Cardiac fibroblast (primary cell): ENCODE measurements around the gene AOPEP.

Source experiments
- DNase-seq, 2 donors: peaks; one replicate each; pipeline versions ENCODE4 v3.0.0 to v3.0.0-alpha.2; 2010; ENCODE audit warnings: low read depth in 2 of 2
- H3K4me3 ChIP-seq, 2 donors: replicated peaks in 1 of 2; 1 replicate in 1 of 2; 2 replicates in 1 of 2; pipeline ENCODE4 v1.5.1; 2011; ENCODE audit warnings: low read depth in 2 of 2, low read length in 2 of 2, mild to moderate bottlenecking in 2 of 2, moderate library complexity in 1 of 2
- TF ChIP-seq, protein P1 (sequence below): IDR thresholded peaks from one replicate; pipeline ENCODE4 v1.5.1; 2011; ENCODE audit warnings: low read depth, mild to moderate bottlenecking, low read length, inconsistent platforms

Gene AOPEP

DNA sequence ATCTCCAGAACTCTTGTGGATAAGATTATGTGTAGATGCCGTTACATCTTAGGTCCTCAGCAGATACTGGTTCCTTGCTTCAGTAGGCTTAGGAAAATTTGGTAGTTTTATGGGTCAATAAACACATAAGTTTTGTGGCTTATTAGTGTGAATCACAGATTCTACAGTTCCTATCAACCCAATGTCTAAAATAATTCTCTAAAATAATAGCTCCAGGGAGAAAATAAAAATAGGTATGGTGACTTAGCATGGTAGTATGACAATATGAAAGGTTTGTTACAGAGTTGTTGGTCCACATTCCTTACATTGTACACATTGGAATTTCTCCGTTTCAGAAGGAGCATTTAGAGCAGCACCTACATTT lies 91.7 kb downstream of the AOPEP start:
- H3K4me3 ChIP-seq, result no peak overlapping the region
- TF ChIP-seq, protein P1, sequence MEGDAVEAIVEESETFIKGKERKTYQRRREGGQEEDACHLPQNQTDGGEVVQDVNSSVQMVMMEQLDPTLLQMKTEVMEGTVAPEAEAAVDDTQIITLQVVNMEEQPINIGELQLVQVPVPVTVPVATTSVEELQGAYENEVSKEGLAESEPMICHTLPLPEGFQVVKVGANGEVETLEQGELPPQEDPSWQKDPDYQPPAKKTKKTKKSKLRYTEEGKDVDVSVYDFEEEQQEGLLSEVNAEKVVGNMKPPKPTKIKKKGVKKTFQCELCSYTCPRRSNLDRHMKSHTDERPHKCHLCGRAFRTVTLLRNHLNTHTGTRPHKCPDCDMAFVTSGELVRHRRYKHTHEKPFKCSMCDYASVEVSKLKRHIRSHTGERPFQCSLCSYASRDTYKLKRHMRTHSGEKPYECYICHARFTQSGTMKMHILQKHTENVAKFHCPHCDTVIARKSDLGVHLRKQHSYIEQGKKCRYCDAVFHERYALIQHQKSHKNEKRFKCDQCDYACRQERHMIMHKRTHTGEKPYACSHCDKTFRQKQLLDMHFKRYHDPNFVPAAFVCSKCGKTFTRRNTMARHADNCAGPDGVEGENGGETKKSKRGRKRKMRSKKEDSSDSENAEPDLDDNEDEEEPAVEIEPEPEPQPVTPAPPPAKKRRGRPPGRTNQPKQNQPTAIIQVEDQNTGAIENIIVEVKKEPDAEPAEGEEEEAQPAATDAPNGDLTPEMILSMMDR, result no peak
- DNase-seq, result no peak

DNA sequence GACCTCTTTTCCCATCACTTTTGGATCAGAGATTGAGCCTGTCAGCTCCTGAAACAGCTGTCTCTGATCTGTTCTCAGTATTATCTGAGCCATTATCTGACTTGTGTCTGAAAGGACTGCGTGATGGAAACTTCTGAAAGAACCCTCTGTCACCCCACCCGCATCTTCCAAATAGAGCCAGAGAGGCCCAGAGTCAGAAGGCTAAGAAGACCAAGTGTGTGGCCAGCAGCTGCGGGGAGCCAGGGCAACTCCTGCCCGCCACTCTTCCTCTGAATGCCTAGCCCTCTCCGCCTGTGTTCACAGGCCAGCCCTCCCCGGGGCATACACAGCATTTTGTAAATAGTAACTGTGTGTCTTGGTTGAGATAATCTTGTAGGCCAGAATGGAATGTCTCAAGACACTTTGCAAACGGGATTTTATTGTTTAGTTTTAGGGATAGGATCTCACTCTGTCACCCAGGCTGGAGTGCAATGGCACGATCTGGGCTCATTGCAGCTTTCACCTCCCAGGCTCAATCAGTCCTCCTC lies 92.7 kb downstream of the AOPEP start:
- TF ChIP-seq, protein P1, result no peak
- H3K4me3 ChIP-seq, result no peak overlapping the region
- DNase-seq, result peak in 1 of 2 donors; percentile 29

DNA sequence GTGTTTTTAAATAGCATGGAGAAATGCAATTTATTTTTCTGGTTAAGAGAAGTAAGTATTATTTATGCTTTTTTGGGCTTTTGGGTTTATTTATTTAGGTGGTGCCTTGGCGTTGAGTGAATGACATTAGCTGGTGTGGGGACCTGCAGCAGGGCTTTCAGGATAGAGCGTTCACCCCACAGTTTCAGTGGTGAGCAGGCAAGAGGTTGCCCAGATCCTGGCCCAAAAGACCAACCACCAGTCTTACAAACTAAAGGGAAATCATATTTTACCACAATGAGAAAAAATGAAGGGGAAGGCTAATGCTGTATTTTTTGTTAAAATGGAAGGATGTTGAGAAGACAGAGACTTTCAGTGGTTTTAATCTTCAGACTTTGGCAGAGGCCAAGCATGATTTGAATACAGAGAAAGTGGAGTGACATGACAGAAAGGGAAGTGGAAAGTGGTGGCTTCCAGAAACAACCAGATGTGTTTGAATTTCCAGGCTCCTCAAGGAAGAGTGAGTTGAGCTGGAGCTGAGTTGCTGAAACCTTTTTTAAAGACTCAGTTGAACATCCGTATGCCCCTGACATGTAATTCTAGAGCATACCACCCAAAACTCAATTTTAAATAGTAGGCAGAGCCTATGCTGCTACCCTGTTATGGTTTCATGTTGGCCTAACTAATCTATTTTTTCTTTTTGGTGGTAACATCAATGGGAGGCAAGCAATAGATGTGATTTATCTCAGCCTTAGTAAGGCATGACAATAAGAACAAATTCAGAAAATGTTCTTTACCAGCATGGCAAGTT lies 94.8 kb downstream of the AOPEP start:
- no peak overlapping the region for H3K4me3 ChIP-seq
- DNase-seq, result no peak
- TF ChIP-seq, protein P1, result no peak

DNA sequence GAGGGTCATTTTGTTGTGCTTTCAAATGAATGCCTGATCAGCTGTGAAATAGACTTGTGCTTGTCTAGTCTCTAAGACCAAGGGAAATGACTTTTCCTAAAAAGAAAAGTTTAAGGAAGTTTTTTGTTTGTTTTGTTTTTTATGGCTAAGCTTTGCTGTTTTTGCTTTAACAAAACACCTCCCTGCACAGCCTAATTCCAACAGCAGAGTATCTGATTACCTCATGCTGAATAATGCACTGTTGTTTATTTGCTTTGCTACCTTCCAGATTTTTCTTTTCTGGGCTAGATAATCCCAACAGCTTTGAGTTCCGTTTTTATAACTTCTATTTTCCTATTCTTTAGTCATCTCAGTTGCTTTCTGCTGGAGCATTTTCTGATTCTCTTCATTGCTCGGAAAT lies 95.8 kb downstream of the AOPEP start:
- TF ChIP-seq, protein P1, result no peak
- peak in 1 of 2 donors; percentile 34 for DNase-seq
- H3K4me3 ChIP-seq, result no peak overlapping the region

DNA sequence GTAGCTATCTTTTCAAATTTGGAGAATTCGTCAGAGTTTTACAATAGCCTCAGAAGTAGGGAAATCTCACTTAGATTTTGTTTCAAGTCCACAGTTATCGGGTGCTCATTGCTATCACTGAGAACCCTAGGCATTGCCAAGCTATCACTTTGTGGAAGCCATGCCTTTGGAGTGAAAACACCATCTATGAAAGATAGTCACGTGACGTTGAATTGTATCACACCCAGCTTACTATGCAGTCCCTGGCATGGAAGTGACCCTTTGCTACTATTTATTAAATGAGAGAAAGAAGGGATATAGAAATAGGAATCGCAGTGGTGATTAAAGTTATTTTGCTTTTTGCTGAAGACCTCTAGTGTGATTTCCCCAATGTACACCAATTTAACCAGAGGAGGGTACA lies 97.2 kb downstream of the AOPEP start:
- TF ChIP-seq, protein P1, result no peak
- H3K4me3 ChIP-seq, result no peak overlapping the region
- no peak for DNase-seq

DNA sequence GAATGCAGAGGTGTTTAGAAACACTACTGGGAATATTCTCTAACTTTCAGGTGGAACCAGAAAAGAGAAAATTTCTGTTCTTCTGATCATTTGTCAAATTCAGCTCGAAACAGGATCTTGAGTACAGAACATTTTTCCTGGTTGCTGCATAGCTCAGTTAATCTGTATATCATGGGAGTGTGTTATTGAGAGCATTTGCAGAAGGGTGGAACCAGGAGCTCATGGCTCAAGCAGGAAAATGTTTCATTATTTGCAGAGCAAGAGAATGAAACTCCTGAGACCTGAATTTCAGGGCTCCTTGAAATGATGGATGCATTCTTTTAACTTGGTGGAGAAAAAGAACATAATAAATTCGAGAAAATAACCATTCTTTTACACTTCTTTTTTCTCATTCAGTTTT lies 97.9 kb downstream of the AOPEP start:
- no peak for DNase-seq
- H3K4me3 ChIP-seq, result no peak overlapping the region
- TF ChIP-seq, protein P1, result no peak
